ENCODE results near the gene SHLD1.

Gene SHLD1

GRCh38 chr20:5818346-5818681 is 68.1 kb downstream of the SHLD1 start:
- TF ChIP-seq CTCF (IDR thresholded peaks at IDR 0.05; ENCODE audit: insufficient read depth, low read depth, low read length, missing control alignments) = no peak
- no peak for DNase-seq (ENCODE audit: low read depth)
- no peak overlapping the region for H3K4me3 ChIP-seq (ENCODE audit: low read depth, low read length)

GRCh38 chr20:5820738-5821137 is 70.5 kb downstream of the SHLD1 start:
- DNase-seq (ENCODE audit: low read depth) = no peak
- no peak for TF ChIP-seq CTCF (IDR thresholded peaks at IDR 0.05; ENCODE audit: insufficient read depth, low read depth, low read length, missing control alignments)
- no peak overlapping the region for H3K4me3 ChIP-seq (ENCODE audit: low read depth, low read length)

GRCh38 chr20:5821627-5822215 is 71.5 kb downstream of the SHLD1 start:
- H3K4me3 ChIP-seq (ENCODE audit: low read depth, low read length) = no peak overlapping the region
- no peak for TF ChIP-seq CTCF (IDR thresholded peaks at IDR 0.05; ENCODE audit: insufficient read depth, low read depth, low read length, missing control alignments)
- no peak for DNase-seq (ENCODE audit: low read depth)

GRCh38 chr20:5822569-5822968 is 72.4 kb downstream of the SHLD1 start:
- DNase-seq (ENCODE audit: low read depth) = no peak
- no peak for TF ChIP-seq CTCF (IDR thresholded peaks at IDR 0.05; ENCODE audit: insufficient read depth, low read depth, low read length, missing control alignments)
- no peak overlapping the region for H3K4me3 ChIP-seq (ENCODE audit: low read depth, low read length)

DNA sequence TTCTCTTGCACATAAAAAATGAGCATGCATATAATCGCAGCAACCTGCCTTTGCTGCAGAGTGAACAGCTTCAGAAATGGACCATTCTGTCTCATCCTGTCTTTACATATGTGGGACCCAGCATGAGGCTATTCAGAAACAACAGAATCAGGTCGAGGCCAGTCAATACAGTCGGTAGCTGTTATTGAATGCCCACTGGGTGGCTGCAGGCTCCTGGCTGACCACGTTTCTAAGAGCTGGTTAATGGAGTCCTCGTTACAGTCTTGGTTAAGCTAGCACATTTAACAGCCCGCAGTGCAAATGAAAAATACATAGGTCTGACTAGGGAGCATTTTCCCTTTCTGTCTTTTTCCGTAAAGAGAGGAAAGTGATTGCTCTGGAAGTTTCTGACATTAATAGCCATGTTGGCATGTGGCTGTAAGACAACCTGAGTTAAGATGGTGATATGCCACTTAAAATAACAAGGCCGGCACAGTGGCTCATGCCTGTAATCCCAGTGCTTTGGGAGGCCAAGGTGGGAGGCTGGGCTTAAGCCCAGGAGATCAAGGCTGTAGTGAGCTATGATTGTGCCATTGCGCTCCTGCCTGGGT is 75.0 kb downstream of the SHLD1 start:
- TF ChIP-seq CTCF (IDR thresholded peaks at IDR 0.05; ENCODE audit: insufficient read depth, low read depth, low read length, missing control alignments) = no peak
- DNase-seq (ENCODE audit: low read depth) = no peak
- H3K4me3 ChIP-seq (ENCODE audit: low read depth, low read length) = no peak overlapping the region

DNA sequence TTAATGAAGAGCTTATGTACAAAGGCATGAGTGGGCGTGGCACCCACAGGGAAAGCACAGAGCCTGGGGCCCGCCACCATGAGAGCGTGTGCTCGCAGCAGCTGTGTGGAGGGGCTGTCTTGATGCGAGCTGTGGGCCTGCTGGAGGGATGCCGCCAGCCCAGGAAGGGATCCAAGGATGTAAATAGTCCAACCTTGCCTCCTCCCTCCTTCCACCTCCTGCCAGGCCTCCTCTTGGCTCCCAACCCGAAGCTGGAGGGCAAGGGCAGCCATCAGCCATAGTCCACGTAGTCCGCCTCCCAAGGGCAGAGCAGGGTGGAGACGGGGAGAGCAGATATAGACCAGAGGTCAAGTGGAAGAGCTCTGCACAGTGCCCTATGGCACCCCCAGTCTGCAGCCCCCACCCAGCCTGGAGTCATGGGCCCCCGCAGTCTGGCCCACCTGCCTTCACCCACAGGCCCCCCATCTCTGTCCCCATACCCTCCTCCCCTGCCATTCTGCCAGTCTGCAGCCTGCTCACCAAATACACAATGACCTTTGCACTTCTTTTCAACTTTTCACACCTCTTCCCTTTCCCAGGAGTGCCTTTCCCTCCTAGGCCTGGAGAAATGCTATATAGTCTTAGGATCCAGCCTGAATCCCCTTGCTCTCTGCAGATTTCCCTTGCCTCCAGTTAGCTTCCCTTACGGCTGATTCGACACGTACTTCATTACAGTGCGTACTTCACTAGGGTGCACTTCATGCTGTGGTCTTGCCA is 77.1 kb downstream of the SHLD1 start:
- no peak for TF ChIP-seq CTCF (IDR thresholded peaks at IDR 0.05; ENCODE audit: insufficient read depth, low read depth, low read length, missing control alignments)
- no peak overlapping the region for H3K4me3 ChIP-seq (ENCODE audit: low read depth, low read length)
- no peak for DNase-seq (ENCODE audit: low read depth)

Data from GM12865 (cell line).